ENCODE results near the gene SMIM35.

SMIM35 gene

DNA sequence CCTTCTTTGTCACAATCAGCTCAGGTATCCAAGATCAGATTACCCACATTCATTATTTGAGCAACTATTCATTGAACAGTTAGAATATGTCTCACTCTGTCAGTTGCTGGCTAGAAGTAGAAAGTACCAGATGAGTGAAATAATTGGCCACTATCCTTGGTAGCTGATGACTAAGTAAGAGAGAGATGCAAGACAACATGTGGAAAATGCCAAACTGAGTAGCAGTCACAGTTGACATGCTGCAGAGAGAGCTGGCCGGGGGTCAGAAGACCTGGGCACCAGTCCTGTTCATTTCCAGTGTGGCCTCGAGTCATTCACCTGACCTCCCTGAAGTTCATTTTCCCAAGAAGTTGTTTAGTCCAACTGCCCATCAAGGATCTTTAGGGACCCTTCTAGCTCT, 22.5 kb upstream of the SMIM35 start:
- peak; percentile 41 for DNase-seq (ENCODE audit: low spot score)

DNA sequence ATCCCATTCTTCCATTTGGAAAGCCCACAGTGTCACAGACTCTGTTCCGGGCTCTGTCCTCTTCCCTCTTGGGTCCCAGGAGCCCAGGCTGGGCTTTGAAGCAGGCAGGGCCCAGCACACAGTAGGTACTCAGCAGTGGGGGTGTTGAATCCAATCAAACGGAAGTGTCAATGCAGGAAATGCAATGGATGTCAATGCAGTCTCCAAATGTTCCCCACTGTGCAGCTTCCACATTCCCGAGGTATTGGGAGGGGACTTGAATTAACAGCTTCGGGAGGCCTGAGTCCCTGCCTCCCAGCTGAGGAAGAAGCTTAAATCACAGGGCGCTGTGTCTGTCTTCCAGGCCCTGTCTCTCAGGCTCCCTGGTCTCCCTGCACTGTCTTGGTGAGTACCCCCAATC, 21.8 kb upstream of the SMIM35 start:
- DNase-seq (ENCODE audit: low spot score), result no peak

DNA sequence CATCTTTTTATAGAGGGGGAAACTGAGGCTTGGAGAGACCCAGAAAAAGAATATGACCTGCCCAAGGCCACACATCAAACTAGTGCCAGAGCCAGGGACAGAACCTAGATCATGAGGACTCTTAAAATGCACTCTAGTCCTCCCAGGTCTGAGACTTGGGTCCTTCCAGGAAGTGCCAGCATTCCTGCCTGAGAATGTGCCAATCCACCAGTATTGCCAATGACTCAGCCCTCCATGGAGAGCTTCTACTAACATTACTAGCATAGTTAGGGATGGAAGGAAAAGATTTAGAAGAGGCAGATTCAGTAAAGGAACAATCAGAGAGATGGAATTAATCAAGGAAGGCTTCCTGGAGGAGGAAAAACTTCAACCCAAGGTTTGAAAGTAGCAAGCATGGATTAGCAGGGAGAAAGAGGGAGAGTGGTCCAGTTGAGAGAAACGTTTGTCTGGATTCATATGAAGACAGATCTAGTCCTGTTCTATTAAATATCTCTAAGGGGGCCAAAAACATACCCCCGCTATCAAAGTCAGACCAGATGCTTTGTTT, 20.1 kb upstream of the SMIM35 start:
- no peak for DNase-seq (ENCODE audit: low spot score)

GRCh38 chr11:118105657-118106305, 19.0 kb upstream of the SMIM35 start:
- DNase-seq (ENCODE audit: low spot score), result no peak

DNA sequence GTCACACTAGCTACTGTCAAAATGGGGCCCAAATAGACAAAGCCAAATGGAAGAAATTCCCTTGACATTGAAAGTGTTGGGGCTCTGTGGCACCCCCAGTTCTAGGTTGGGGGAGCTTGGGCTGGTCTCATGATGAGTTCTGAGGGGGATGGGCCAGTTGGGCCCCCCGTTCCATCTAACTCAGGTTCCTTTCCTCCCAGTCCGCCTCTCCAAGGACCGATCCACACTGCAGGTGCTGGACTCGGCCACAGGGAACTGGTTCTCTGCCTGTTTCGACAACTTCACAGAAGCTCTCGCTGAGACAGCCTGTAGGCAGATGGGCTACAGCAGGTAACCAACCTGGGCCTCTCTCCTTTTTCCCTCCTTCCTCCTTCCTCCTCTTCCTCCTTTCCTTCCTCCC, 17.7 kb upstream of the SMIM35 start:
- no peak for DNase-seq (ENCODE audit: low spot score)

GRCh38 chr11:118102721-118103261, 16.0 kb upstream of the SMIM35 start:
- DNase-seq (ENCODE audit: low spot score), result no peak

DNA sequence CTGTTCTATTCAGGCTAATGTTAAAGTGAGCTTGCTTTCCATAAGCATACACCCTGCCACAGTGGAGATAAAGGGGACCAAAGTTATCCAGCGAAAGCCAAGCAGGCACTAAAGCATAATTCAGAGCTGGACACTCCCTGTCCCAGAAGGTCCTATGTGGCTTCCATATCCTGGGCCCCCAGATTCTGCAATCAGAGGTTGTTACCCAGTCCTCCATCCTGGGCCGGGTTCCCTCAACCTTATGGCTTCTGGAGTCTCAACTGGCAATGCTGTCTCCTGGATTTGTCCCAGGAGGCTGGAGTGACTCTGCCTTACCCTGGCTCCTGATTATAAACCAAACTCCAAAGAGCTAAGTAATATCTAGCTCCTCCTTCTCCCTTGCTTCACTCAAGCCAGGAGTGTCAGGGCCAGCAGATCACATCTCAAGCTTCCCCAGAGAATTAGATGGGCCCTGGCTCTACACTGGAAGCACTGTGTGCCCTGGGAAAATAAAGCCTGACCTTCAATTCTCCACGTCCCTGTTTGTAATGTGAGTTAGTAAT, 14.0 kb upstream of the SMIM35 start:
- no peak for DNase-seq (ENCODE audit: low spot score)

DNA sequence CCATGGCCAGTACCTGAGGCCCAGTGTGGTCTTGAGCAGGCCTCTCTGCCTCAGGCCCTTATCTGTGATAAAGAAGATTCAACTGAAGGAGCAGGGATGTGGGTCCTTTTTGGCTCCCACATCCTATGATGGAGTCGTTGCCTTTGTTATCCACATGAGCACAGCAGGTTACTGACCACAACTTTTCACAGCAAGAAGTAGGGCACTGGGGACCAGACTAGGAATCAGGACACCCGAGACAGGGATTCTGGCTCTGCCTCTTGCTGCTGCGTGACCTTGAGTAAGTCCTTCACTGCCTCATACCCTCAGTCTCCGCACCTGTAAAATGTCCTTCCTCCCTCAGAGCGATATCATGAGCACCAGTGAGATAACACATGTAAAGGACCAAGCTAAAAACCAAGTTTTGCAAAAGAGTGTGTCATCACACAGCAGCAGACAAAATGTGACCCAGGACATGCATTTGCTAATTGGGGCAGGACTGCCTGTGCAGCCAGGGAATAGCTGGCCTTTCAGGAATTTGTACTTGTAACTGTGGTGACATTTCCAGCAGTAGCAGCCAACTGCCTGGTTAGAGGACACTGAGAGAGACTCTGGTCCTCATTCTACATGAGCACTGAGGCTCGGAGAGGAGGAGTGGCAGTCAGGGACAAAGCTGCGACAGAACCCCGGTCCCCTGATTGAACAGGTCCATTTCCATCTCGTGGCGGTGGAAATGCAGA, 13.2 kb upstream of the SMIM35 start:
- no peak for DNase-seq (ENCODE audit: low spot score)

DNA sequence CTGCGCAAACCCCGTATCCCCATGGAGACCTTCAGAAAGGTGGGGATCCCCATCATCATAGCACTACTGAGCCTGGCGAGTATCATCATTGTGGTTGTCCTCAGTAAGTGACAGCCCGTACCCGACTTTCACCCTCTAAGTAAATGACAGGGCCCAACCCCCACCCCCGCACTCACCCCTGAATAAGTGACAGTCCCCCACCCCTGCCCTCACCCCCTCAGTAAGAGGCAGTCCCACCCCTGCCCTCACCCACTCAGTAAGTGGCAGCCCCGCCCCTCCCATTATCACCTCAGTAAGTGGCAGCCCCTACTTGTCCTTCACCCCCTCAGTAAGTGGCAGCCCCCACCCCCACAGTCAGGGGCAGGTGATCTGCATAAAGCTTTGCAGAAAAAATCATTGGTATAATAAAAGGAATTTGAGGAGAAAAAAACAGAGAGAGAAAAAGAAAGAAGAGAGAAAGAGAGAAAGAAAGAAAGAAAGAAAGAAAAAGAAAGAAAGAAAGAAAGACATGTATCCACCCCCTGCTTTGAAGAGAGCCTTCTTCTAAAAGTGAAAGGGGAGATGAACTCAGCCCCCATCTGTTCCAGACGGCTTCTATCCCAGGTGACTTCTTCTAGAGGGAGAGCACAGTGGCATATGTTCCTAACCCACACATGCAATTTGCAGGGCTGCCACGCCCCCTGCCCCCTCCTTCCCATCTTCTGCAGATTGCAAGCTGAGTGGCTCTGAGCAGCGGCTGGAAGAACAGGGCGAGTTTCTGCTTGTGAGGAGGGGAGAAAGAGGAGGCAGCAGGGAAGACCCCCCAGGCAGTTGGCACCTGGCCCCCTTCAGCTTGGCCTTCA, 12.5 kb upstream of the SMIM35 start:
- no peak for DNase-seq (ENCODE audit: low spot score)

- no peak for DNase-seq (ENCODE audit: low spot score)
These were observed 9.2 kb upstream of the SMIM35 start for GRCh38 chr11:118095967-118096367.

DNA sequence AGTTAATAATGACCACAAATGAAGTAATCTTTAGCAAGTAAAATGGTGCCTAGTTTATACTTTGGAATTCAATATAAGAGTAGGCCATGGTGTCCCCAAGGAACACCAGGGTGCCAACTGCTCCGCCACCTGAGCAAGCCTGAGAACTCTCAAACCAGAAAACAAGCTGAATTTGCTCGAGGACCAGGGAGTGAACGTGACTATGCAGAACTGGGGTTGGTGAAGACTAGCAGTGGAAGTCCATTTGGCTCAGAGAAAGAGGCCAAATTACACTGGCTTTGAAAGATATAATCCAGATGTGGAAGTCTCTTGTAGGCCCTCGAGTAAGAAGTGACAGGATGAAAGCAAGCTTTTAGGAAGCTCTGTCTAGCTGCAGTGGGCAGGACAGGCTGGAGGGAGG, 8.7 kb upstream of the SMIM35 start:
- no peak for DNase-seq (ENCODE audit: low spot score)

- no peak for DNase-seq (ENCODE audit: low spot score)
These were observed 6.3 kb upstream of the SMIM35 start for GRCh38 chr11:118092907-118093571.

DNA sequence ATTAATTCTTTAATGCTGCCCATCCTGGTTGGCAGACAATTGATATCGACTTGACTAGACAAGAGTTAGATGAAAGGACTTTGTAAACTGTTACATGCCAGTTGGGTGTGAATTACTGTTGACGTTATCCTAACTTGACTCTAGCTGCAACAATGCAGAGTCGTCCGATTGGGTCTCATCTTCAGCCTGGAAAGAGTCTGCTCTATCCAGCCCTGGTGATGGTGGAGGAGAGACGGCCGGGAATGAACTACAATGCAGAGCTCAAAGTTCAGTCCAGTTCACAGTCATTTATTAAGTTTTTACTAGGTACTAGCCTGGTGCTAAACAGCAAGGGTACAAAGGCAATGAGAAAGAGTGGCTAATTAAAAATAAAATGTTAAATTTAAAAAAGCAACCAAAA, 4.9 kb upstream of the SMIM35 start:
- DNase-seq (ENCODE audit: low spot score), result no peak

DNA sequence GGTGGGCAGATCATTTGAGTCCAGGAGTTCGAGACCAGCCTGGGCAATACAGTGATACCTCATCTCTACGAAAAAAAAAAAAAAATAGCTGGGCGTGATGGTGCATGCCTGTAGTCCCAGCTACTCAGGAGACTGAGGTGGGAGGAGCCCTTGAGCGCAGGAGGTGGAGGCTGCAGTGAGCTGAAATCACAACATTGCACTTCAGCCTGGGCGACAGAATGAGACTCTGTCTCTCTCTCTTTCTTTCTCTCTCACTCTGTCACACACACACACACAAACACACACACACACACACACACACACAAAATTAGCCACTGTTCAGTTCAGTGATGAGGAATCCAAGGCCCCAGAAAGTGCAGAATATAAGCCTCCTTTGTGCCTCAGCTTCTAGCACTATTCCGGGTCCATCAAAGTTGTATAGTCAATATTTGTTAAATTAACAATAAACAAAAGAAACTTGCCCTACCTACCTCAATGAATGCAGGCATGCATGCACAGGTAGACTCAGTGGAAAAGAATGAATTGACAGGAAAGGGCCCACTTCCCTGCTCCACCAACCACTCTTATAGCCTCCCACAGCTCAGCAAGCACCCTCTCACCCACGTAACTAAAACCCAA, 3.9 kb upstream of the SMIM35 start:
- DNase-seq (ENCODE audit: low spot score), result no peak

DNA sequence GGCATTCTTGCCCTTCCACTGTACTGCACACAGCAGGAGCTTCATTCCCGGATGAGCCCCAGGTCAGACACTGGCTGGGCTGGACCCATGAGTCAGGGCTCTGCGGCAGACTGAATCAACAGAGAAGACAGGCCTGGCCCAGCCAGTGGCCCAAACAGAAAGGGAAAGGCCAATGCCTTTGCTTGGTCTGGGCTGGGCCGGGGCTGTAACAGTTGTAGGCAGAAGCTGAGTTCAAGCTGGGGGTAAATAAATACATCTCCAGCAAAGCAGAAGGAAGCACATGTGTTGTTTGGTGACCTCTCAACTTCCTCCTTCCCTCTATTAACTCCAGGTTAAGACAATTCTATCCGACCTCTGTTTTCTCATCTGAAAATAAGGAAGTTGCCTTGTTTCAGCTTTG, 1.8 kb upstream of the SMIM35 start:
- no peak for DNase-seq (ENCODE audit: low spot score)

GRCh38 chr11:118087931-118088330, 1.2 kb upstream of the SMIM35 start:
- no peak for DNase-seq (ENCODE audit: low spot score)

DNA sequence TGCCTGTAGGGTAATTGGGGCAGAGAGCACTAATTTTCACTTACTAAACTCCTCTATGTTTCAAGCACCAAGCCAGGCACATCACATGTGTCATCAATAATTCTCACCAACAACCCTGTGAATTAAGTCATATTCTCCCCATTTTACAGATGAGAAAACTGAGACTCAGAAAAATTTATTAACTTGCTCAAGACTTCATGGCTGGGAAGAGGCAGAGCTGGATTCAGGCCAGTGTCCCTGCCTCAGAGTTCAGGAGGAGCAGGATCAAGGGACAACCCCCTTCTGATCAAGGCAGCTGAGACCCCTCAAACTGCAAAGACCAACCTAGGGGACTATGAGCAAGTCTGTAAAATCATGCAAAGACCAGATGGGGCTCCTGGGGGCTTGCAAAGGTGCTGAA, 2.1 kb downstream of the SMIM35 start:
- DNase-seq (ENCODE audit: low spot score), result no peak

DNA sequence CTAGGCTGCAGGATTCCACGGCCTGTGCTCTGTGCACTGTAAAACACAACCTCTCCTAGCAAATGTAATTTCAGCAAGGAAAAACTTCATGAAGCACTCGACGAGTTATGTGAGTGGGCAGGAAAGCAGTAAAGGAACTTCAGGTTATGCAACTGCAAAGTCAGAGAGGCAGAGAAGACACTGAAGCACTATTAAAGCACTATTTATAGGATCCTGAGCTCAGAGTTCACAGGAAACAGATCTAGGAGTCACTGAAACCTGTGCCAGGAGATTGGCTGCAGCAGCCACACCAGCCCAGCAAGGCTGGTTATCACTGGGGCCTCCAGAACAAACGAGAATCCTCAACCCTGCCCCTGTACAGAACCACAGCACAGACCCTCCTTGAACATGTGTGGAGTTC, 2.5 kb downstream of the SMIM35 start:
- no peak for DNase-seq (ENCODE audit: low spot score)

DNA sequence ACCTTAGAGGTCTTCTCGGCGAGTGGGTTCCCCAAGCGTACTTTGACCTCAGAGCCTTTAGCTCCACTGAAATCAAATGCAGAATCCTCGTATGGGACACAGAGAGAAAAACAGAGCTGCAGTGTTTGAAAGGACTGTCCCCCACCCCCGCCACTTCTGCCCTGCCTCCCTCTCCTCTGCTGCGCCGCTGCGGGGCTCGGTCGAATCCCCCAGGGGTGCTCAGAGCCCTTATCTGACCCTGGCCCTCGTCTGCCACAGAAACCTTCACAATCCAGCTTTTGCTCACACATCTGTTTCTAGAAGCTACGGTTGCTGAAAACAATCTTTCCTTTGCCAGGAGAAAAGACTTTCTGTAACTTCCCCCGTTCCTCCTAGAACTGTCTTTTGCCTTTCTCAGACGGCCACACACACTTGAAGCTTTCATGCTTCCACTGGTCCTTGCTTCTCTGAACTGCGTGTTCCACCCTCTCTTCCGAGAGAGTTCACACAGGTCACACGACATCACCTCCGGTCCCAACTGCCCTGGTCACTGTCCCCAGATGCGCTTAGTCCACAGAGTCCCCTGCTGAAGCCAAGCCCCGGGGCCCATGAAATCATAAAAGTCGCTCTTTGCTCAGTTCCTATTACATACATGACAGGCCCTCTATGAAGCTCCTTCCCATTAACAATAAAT, 3.7 kb downstream of the SMIM35 start:
- no peak for DNase-seq (ENCODE audit: low spot score)

GRCh38 chr11:118081241-118081958, 5.4 kb downstream of the SMIM35 start:
- DNase-seq (ENCODE audit: low spot score), result no peak

All from AG20443 (cell line).